ENCODE measurements around the gene VIT. TPM values are rescaled to one million over a fixed set of nuclear protein-coding genes. Genes with fewer than 3 reads are reported as not detected.

VIT gene
- total RNA-seq, 1 experiment from 2014 or later, result not detected

- H3F3A ChIP-seq (ENCODE audit: low read length, unreplicated experiment), result no peaks in the 10 kb centered on the region
- no peak overlapping the region for H3K9ac ChIP-seq (ENCODE audit: low read length)
- intact Hi-C loops (cut with micrococcal nuclease), result no loop called here
- no TSS peak for BruUV-seq (replicated peaks)
- ChIA-PET CTCF (no interaction called here), POLR2A (ENCODE audit: unreplicated experiment) (no interaction called here)
- no peaks in the 10 kb centered on the region for H3K27me3 ChIP-seq (ENCODE audit: low read length)
- no peaks in the 10 kb centered on the region for H4K20me1 ChIP-seq (ENCODE audit: low read length)
- H3K9me3 ChIP-seq (ENCODE audit: low read length), result no peaks in the 10 kb centered on the region
- H3K36me3 ChIP-seq (ENCODE audit: low read depth, low read length), result no peaks in the 10 kb centered on the region
- H3K79me2 ChIP-seq (ENCODE audit: low read length), result no peaks in the 10 kb centered on the region
- no peak overlapping the region for H3K27ac ChIP-seq (ENCODE audit: low read length)
- H3K4me1 ChIP-seq (ENCODE audit: insufficient read depth, low read length), result no peaks in the 10 kb centered on the region
- H3K9me2 ChIP-seq (replicated peaks; ENCODE audit: low read length), result no peaks in the 10 kb centered on the region
- ATAC-seq (no peak), DNase-seq (no peak)
- H3K4me2 ChIP-seq (ENCODE audit: low read length), result no peak overlapping the region
- H2AFZ ChIP-seq (ENCODE audit: low read length), result no peak overlapping the region
- TF ChIP-seq EZH2phosphoT487 (IDR thresholded peaks at IDR 0.05; ENCODE audit: borderline replicate concordance, low read length), result no peak
- TF ChIP-seq EZH2 (IDR thresholded peaks at IDR 0.05; ENCODE audit: low read length, unreplicated experiment), result no peak
- no peak for TF ChIP-seq CTCF (conservative IDR thresholded peaks at IDR 0.05; ENCODE audit: low read depth, low read length)
- no peak overlapping the region for H3K4me3 ChIP-seq (ENCODE audit: low read length)
Observed at GRCh38 chr2:36811071-36811470, 114.6 kb downstream of the VIT start.

DNA sequence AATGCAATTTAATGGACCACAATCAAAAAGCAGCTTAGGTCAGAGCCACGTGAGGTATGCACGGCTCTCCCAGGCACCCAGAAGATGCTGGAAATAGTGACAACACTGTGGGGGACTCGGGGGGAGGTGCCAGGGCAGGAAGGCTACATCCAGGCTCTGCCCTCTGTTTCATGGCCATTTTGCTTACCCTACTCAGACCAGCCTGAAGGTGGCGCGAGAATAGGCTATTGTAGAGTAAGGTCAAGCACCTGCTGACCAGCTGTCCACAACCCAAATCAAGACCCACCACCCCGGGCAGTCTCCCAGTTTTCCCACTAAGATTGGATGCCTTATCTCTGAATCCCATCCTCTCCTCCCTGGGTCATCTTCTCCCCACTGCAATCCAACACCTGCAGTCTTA lies 115.7 kb downstream of the VIT start:
- TF ChIP-seq CTCF (conservative IDR thresholded peaks at IDR 0.05; ENCODE audit: low read depth, low read length) (peak; percentile 44), EZH2phosphoT487 (IDR thresholded peaks at IDR 0.05; ENCODE audit: borderline replicate concordance, low read length) (no peak)
- no TSS peak for BruUV-seq (replicated peaks)
- no peaks in the 10 kb centered on the region for H3K9me2 ChIP-seq (replicated peaks; ENCODE audit: low read length)
- H3F3A ChIP-seq (ENCODE audit: low read length, unreplicated experiment), result no peaks in the 10 kb centered on the region
- peak; percentile 26 for DNase-seq
- no peaks in the 10 kb centered on the region for H3K27me3 ChIP-seq (ENCODE audit: low read length)
- no peak overlapping the region for H3K9ac ChIP-seq (ENCODE audit: low read length)
- no peak overlapping the region for H3K4me2 ChIP-seq (ENCODE audit: low read length)
- POLR2A ChIA-PET (ENCODE audit: unreplicated experiment), result no interaction called here
- H3K27ac ChIP-seq (ENCODE audit: low read length), result no peak overlapping the region
- no peaks in the 10 kb centered on the region for H4K20me1 ChIP-seq (ENCODE audit: low read length)
- H3K79me2 ChIP-seq (ENCODE audit: low read length), result no peaks in the 10 kb centered on the region
- no peaks in the 10 kb centered on the region for H3K4me1 ChIP-seq (ENCODE audit: insufficient read depth, low read length)
- intact Hi-C loops (cut with micrococcal nuclease), result no loop called here
- H3K36me3 ChIP-seq (ENCODE audit: low read depth, low read length), result no peaks in the 10 kb centered on the region
- no peak overlapping the region for H3K4me3 ChIP-seq (ENCODE audit: low read length)
- ATAC-seq, result no peak
- H3K9me3 ChIP-seq (ENCODE audit: low read length), result no peaks in the 10 kb centered on the region
- no peak overlapping the region for H2AFZ ChIP-seq (ENCODE audit: low read length)
- CTCF ChIA-PET, result no interaction called here

DNA sequence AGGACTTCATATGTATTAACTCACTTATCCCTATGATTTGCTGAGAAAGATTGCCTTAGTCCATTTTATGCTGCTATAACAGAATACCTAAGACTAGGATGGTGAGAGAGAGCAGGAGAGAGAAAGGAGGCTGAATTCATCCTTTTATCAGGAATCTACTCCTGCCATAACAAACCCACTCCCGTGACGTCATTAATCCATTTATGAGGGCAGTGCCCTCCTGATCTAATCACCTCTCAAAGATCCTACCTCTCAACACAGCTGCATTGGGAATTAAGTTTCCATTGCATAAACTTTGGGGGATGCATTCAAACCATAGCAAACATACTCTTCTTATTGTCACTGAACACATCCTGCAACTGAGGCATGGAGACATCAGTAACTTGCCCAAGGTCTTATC lies 122.0 kb downstream of the VIT start:
- ChIA-PET POLR2A (ENCODE audit: unreplicated experiment) (no interaction called here), CTCF (no interaction called here)
- Histone ChIP-seq H3F3A (ENCODE audit: low read length, unreplicated experiment) (no peaks in the 10 kb centered on the region), H3K4me3 (ENCODE audit: low read length) (no peak overlapping the region), H3K79me2 (ENCODE audit: low read length) (no peaks in the 10 kb centered on the region), H3K9me2 (replicated peaks; ENCODE audit: low read length) (no peaks in the 10 kb centered on the region), H3K27me3 (ENCODE audit: low read length) (no peaks in the 10 kb centered on the region), H3K9me3 (ENCODE audit: low read length) (no peaks in the 10 kb centered on the region), H3K27ac (ENCODE audit: low read length) (no peak overlapping the region), H3K36me3 (ENCODE audit: low read depth, low read length) (no peaks in the 10 kb centered on the region), H3K9ac (ENCODE audit: low read length) (no peak overlapping the region), H3K4me2 (ENCODE audit: low read length) (no peak overlapping the region), H2AFZ (ENCODE audit: low read length) (no peak overlapping the region), H3K4me1 (ENCODE audit: insufficient read depth, low read length) (no peaks in the 10 kb centered on the region), H4K20me1 (ENCODE audit: low read length) (no peaks in the 10 kb centered on the region)
- no peak for ATAC-seq
- intact Hi-C loops (cut with micrococcal nuclease), result no loop called here
- DNase-seq, result no peak
- no TSS peak for BruUV-seq (replicated peaks)
- no peak for TF ChIP-seq EZH2phosphoT487 (IDR thresholded peaks at IDR 0.05; ENCODE audit: borderline replicate concordance, low read length)
- no peak for TF ChIP-seq EZH2 (IDR thresholded peaks at IDR 0.05; ENCODE audit: low read length, unreplicated experiment)
- TF ChIP-seq CTCF (conservative IDR thresholded peaks at IDR 0.05; ENCODE audit: low read depth, low read length), result no peak
